ENCODE results near the gene FRY.
A peak's percentile ranks its signal among the peaks of the same experiment; 100 is the strongest.

The FRY gene

DNA sequence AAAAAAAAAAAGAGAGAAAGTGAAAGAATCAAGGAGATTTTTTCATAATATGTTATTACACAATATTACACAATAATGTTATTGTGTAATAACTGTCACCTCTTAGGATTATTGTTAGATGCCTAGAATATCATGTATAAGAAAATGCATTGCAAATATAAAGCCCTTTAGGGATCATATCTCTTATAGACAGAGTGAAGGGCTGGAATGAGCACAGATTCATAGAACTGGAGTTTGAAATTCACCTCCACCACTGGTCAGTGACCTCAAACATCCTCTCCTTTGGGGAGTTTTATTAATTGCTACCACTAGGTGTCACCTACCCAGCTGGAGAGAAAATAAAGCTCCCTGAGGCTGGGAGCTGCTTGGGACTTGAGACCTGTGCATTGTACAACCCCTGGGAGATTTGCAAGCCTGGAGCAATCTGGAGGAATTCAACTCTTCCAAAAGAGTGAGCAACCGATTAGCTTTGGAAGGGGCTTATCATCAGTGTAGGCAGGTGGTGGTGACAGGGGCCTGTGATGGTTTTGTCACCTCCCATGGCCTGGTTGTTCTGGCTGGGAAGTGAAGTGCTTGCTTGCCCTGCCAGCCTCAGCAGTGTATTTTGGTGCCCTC, 30.3 kb upstream of the FRY start:
- H3K27me3 ChIP-seq (ENCODE audit: insufficient read depth, low read length, poor library complexity, severe bottlenecking): no peaks in the 10 kb centered on the region
- H3K9me2 ChIP-seq (replicated peaks; ENCODE audit: low read depth, low read length): no peaks in the 10 kb centered on the region
- no peak overlapping the region for H3K9ac ChIP-seq (ENCODE audit: low read depth, low read length, poor library complexity, severe bottlenecking)
- no peak overlapping the region for H3K4me3 ChIP-seq (ENCODE audit: low read length, poor library complexity, severe bottlenecking)
- H3K4me2 ChIP-seq (ENCODE audit: low read depth, low read length, poor library complexity, severe bottlenecking): no peak overlapping the region
- H3K4me1 ChIP-seq (ENCODE audit: insufficient read depth, low read length, poor library complexity, severe bottlenecking): peaks cover 8% of the 10 kb centered on the region
- no peak for TF ChIP-seq EZH2phosphoT487 (IDR thresholded peaks at IDR 0.05; ENCODE audit: borderline replicate concordance)
- TF ChIP-seq, protein P1, sequence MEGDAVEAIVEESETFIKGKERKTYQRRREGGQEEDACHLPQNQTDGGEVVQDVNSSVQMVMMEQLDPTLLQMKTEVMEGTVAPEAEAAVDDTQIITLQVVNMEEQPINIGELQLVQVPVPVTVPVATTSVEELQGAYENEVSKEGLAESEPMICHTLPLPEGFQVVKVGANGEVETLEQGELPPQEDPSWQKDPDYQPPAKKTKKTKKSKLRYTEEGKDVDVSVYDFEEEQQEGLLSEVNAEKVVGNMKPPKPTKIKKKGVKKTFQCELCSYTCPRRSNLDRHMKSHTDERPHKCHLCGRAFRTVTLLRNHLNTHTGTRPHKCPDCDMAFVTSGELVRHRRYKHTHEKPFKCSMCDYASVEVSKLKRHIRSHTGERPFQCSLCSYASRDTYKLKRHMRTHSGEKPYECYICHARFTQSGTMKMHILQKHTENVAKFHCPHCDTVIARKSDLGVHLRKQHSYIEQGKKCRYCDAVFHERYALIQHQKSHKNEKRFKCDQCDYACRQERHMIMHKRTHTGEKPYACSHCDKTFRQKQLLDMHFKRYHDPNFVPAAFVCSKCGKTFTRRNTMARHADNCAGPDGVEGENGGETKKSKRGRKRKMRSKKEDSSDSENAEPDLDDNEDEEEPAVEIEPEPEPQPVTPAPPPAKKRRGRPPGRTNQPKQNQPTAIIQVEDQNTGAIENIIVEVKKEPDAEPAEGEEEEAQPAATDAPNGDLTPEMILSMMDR (conservative IDR thresholded peaks at IDR 0.05; ENCODE audit: low read length): peak; percentile 71
- no peaks in the 10 kb centered on the region for H3F3A ChIP-seq (ENCODE audit: low read depth)
- H3K79me2 ChIP-seq (ENCODE audit: insufficient read depth, low read length): no peaks in the 10 kb centered on the region
- H2AFZ ChIP-seq (ENCODE audit: low read length): 0 out of 2 replicates have a peak overlapping the region, but pooled peaks have one; percentile 3
- no peaks in the 10 kb centered on the region for H3K9me3 ChIP-seq (ENCODE audit: insufficient read depth, low read depth, low read length)
- no peaks in the 10 kb centered on the region for H3K36me3 ChIP-seq (ENCODE audit: insufficient read depth, low read length)
- no peaks in the 10 kb centered on the region for H4K20me1 ChIP-seq (ENCODE audit: insufficient read depth, low read length, poor library complexity, severe bottlenecking)

DNA sequence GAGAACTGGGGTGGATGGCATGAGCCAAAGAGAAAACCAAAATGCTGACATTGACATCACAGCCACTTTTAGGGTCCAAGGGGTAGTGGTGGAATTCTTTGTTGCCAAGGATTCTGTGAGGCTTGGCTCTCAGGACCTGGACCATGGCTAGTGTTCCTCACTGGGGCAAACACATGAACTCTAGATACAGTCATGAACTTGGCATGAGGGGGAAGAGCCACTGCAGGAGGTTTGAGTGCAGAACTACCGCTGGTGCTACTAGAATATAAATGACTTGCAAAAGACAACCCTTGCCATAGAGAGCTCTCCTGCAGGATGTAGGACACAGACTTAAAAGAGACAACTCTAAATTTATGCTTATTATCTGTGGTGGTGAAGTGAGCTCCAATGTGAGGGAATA, 29.8 kb upstream of the FRY start:
- H2AFZ ChIP-seq (ENCODE audit: low read length): 0 out of 2 replicates have a peak overlapping the region, but pooled peaks have one; percentile 3
- no peak overlapping the region for H3K4me2 ChIP-seq (ENCODE audit: low read depth, low read length, poor library complexity, severe bottlenecking)
- H4K20me1 ChIP-seq (ENCODE audit: insufficient read depth, low read length, poor library complexity, severe bottlenecking): no peaks in the 10 kb centered on the region

DNA sequence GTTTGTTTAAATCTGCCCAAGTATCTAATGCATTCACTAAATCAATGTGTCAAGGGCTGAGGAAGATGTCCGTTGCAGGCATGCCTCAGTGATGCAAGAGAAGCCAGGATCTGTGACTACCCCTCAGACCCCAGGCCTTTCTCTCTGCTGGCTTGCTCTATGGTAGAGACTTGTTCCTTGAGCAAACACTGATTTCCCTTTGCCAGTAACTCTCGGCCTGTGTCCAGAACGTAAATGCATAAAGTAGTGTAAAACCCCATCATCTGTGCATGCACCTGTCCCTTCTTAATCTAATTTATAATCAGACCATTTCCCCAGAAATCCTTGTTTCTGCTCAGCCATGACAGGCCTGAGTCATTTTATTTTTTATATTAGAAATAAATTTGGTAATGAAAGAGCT, 28.7 kb upstream of the FRY start:
- Histone ChIP-seq H3F3A (ENCODE audit: low read depth) (no peaks in the 10 kb centered on the region), H3K9ac (ENCODE audit: low read depth, low read length, poor library complexity, severe bottlenecking) (no peak overlapping the region)

More for the DNA sequence above, 29.8 kb upstream of the FRY start:
- H3K9me3 ChIP-seq (ENCODE audit: insufficient read depth, low read depth, low read length): no peaks in the 10 kb centered on the region
- H3K4me3 ChIP-seq (ENCODE audit: low read length, poor library complexity, severe bottlenecking): no peak overlapping the region
- no peak for TF ChIP-seq EZH2phosphoT487 (IDR thresholded peaks at IDR 0.05; ENCODE audit: borderline replicate concordance)
- TF ChIP-seq, protein P1 (conservative IDR thresholded peaks at IDR 0.05; ENCODE audit: low read length): no peak
- no peaks in the 10 kb centered on the region for H3K79me2 ChIP-seq (ENCODE audit: insufficient read depth, low read length)
- H3F3A ChIP-seq (ENCODE audit: low read depth): no peaks in the 10 kb centered on the region
- H3K9ac ChIP-seq (ENCODE audit: low read depth, low read length, poor library complexity, severe bottlenecking): no peak overlapping the region
- no peaks in the 10 kb centered on the region for H3K27me3 ChIP-seq (ENCODE audit: insufficient read depth, low read length, poor library complexity, severe bottlenecking)
- H3K36me3 ChIP-seq (ENCODE audit: insufficient read depth, low read length): no peaks in the 10 kb centered on the region
- H3K4me1 ChIP-seq (ENCODE audit: insufficient read depth, low read length, poor library complexity, severe bottlenecking): peaks cover 8% of the 10 kb centered on the region
- H3K9me2 ChIP-seq (replicated peaks; ENCODE audit: low read depth, low read length): no peaks in the 10 kb centered on the region

More for the DNA sequence above, 28.7 kb upstream of the FRY start:
- Histone ChIP-seq H3K4me1 (ENCODE audit: insufficient read depth, low read length, poor library complexity, severe bottlenecking) (peaks cover 8% of the 10 kb centered on the region), H2AFZ (ENCODE audit: low read length) (no peak overlapping the region), H3K27me3 (ENCODE audit: insufficient read depth, low read length, poor library complexity, severe bottlenecking) (no peaks in the 10 kb centered on the region), H3K9me3 (ENCODE audit: insufficient read depth, low read depth, low read length) (no peaks in the 10 kb centered on the region), H3K4me2 (ENCODE audit: low read depth, low read length, poor library complexity, severe bottlenecking) (no peak overlapping the region), H4K20me1 (ENCODE audit: insufficient read depth, low read length, poor library complexity, severe bottlenecking) (no peaks in the 10 kb centered on the region), H3K4me3 (ENCODE audit: low read length, poor library complexity, severe bottlenecking) (no peak overlapping the region), H3K36me3 (ENCODE audit: insufficient read depth, low read length) (no peaks in the 10 kb centered on the region), H3K79me2 (ENCODE audit: insufficient read depth, low read length) (no peaks in the 10 kb centered on the region), H3K9me2 (replicated peaks; ENCODE audit: low read depth, low read length) (no peaks in the 10 kb centered on the region)
- TF ChIP-seq, protein P1 (conservative IDR thresholded peaks at IDR 0.05; ENCODE audit: low read length): no peak
- no peak for TF ChIP-seq EZH2phosphoT487 (IDR thresholded peaks at IDR 0.05; ENCODE audit: borderline replicate concordance)
